ENCODE results near the gene DCAF5.

DNA sequence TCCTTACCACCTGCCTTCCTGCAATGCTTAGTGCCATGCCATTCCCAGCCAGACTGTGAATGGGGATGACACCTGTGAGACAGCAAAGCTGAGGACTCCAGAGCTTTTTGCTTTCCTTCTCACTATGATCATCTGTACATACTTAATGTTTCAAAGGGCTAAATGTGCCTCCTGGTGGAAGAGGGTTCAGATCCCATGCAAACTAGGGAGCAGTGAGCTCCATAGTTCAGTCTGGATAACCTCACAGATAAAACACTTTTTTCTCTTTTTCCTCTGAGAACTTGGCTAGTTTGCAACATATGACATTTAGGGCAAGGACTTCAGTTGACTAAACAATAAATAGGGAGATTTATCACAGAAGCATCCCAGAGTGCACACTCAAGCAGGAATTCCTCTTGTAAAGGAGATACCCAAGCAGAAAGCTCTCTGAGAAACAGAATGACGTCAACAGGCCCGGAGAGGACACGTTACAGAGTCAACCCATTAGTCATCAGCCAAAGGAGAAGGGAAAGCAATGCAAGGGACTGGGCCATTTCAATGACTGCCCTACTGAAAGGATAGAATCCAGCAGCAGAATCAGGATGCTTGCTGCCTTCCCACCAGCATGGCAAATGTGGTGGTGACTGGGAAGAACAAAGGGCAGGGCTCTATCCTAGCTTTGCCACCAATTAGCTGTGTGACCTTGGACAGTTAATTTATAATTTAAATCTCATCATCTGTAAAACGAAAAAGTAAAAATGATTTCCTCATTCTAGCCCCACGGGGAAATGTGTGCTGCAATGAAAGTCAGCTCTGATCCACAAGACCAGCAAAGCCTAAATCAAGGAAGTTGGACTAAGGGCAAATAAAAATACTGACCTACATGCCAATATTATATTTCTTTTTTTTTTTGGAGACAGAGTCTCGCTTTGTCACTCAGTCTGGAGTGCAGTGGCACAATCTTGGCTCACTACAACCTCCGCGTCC is 93.0 kb downstream of the DCAF5 start:
- no peak for TF ChIP-seq POLR2A (IDR thresholded peaks at IDR 0.05)
- TF ChIP-seq, protein P1, sequence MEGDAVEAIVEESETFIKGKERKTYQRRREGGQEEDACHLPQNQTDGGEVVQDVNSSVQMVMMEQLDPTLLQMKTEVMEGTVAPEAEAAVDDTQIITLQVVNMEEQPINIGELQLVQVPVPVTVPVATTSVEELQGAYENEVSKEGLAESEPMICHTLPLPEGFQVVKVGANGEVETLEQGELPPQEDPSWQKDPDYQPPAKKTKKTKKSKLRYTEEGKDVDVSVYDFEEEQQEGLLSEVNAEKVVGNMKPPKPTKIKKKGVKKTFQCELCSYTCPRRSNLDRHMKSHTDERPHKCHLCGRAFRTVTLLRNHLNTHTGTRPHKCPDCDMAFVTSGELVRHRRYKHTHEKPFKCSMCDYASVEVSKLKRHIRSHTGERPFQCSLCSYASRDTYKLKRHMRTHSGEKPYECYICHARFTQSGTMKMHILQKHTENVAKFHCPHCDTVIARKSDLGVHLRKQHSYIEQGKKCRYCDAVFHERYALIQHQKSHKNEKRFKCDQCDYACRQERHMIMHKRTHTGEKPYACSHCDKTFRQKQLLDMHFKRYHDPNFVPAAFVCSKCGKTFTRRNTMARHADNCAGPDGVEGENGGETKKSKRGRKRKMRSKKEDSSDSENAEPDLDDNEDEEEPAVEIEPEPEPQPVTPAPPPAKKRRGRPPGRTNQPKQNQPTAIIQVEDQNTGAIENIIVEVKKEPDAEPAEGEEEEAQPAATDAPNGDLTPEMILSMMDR (IDR thresholded peaks at IDR 0.05), result no peak
